ENCODE measurements around the gene CAPS2.
"Not testable (repeated sequence)": the region's sequence is repeated elsewhere in the genome, so short reads cannot be mapped to it uniquely, and the experiment has no call there.

Gene CAPS2

GRCh38 chr12:75329918-75330826 lies at the start of gene CAPS2:
Gene CAPS2 (minus strand): TSS chr12:75330324. CDS start chr12:75326498, 3,826 bp downstream.
- DNase-seq, result peak; percentile 47

DNA sequence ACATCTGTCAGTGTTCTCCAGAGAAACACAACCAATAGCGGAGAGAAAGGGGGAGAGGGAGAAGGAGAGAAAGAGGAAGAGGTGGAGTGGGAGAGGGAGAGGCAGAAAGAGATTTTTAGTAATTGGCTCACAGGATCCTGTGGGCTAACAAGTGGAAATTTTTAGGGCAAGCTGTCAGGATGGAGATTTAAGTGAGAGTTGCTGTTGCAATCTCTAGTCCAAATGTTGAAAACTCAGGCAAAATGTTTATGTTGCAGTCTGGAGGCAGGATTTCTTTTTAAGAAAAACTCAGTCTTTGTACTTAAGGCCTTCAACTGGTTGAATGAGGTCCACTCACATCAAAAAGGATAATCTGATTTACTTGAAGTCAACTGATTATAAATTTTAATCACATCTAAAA lies 48.2 kb upstream of the CAPS2 start:
- no peak for DNase-seq

DNA sequence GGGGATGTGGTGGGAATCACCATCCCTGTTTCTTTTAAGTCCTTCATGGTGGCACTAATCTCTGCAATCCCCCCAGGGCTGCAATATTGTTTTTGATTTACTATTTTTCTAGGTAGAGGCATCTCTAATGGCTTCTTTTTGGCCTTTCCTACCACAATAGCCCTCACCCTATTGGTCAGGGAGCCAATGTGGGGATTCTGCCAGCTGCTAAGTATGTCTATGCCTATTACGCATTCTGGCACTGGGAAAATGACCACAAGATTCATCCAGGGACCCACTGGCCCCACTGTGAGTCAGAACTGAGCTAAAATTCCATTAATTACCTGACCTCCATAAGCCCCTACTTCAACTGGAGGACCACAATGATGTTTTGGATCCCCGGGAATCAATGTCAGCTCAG lies 44.8 kb upstream of the CAPS2 start:
- DNase-seq, result no peak

GRCh38 chr12:75366629-75367028 lies 36.5 kb upstream of the CAPS2 start:
- DNase-seq, result no peak

- no peak for DNase-seq
These were observed 34.8 kb upstream of the CAPS2 start for GRCh38 chr12:75364919-75365318.

DNA sequence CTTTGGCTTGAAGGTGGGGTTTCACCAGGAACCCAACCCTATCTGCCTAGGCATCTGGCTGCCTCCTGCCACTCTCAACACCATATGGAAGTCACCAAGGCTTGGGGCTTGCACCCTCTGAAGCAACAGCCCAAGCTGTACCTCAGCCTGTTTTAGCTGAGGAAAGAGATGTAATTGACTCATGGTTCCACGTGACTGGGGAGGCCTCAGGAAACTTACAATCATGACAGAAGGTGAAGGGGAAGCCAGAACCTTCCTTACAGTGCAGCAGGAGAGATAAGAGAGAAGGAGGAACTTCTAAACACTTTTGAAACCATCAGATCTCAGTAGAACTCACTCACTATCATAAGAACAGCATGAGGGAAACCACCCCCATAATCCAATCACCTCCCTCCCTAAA lies 31.3 kb upstream of the CAPS2 start:
- DNase-seq, result no peak

DNA sequence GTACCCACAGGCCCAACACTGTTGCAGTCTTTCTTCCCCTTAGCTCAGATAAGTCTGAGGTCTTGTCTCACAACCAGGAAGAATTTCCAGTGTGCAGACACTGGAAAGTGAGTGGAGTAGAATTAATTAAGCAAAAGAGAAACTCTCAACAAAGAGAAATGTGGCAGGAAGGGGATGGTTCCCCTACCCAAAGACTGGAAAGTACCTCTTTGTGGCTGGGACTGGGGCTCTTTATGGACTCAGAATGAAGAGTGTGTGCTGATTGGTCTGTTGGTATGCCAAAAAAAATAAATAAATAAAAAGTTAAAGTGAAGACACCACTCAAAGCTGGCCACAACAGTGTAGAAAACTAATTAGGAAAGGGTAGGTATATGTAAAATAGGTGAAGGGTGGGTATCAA lies 30.8 kb upstream of the CAPS2 start:
- no peak for DNase-seq

GRCh38 chr12:75354011-75354410 lies 23.9 kb upstream of the CAPS2 start:
- DNase-seq, result no peak

DNA sequence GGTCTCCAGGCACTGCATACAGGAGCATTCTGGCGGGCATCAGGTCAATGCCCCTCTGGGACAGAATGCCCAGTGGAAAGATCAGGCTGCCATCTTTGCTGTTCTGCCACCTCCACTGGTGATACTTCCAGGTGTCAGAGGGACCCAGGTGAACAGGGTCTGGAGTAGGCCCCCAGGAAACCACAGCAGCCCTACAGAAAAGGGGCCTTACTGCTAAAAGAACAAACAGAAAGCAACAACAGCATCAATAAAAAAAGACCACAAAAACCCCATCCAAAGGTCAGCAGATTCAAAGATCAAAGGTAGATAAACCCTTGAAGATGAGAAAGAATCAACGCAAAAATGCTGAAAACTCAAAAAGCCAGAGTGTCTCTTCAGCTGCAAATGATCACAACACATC lies 20.3 kb upstream of the CAPS2 start:
- no peak for DNase-seq

DNA sequence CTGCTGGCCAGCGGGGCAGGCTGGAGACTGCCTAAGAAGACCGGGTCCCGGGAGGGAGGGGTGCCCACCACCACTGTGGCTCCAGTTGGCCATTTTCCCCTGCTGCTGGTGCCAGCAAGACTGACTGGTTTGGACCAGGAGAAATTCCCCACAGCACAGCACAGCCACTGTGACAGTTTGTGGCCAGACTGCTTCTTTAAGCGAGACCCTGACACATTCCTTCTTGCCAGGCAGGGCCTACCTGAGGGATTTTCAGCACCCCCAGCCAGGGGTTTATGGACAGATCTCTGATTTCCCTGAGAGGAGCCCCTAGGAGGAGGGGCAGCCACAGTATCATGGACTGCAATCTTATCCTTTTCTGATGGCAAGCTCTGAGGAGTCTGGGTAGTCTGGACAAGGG lies 19.8 kb upstream of the CAPS2 start:
- DNase-seq, result no peak

DNA sequence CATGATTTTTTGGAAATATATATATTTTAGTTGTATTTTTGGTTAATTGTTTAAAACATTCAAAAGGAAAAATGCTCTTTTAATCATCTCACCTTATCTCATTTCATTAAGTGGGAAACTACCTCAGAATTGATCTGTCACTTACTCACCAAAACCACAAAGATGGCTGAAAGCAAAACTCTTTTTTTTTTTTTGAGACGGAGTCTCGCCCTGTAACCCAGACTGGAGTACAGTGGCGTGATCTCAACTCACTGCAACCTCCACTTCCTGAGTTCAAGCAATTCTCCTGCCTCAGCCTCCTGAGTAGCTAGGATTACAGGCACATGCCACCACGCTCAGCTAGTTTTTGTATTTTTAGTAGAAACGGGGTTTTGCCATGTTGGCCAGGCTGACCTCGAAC lies 16.1 kb upstream of the CAPS2 start:
- DNase-seq, result not testable (repeated sequence)

GRCh38 chr12:75345531-75345930 lies 15.4 kb upstream of the CAPS2 start:
- no peak for DNase-seq

DNA sequence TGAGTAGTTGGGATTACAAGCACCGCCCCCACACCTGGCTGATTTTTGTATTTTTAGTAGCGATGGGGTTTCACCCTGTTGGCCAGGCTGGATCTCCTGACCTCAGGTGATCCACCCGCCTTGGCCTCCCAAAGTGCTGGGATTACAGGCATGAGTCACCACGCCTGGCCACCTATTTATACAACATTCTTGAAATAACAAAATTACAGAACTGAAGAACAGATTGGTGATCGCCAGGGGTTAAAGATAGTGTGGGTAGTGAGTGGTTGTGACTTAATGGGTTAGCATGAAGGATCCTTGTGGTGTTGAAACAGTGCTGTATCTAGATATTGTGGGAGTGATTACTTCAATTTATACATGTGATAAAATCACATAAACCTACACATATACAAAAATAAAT lies 11.7 kb upstream of the CAPS2 start:
- DNase-seq, result no peak

- DNase-seq, result no peak
These were observed 7.8 kb upstream of the CAPS2 start for GRCh38 chr12:75337905-75338304.

- DNase-seq, result peak; percentile 83
These were observed 4.4 kb upstream of the CAPS2 start, which contains the start of gene GLIPR1L1 for GRCh38 chr12:75334384-75335030. Gene GLIPR1L1 (plus strand): TSS chr12:75334670. CDS start chr12:75334729, 59 bp downstream.

- no peak for DNase-seq
These were observed 2.5 kb downstream of the CAPS2 start for GRCh38 chr12:75327642-75328041.

- DNase-seq, result no peak
These were observed 6.5 kb downstream of the CAPS2 start for GRCh38 chr12:75323663-75324062.

DNA sequence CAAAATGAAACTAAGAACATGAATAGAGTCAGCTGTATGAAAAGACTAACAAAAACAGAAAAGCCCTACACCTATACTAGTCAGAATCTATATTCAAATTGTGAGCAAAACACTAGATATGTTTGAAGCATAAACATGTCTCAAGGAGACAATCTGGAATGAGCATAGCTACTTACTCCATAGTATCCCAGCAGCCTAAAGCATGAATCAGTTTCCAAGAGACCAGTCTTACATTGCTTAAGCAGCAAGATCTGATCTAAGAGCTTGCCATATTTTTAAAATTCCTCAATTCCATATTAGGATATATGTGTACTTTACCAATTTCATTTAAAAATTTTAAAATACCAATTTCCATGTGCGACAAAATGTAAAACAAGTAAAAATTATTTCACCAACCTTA lies 7.7 kb downstream of the CAPS2 start:
- DNase-seq, result no peak

DNA sequence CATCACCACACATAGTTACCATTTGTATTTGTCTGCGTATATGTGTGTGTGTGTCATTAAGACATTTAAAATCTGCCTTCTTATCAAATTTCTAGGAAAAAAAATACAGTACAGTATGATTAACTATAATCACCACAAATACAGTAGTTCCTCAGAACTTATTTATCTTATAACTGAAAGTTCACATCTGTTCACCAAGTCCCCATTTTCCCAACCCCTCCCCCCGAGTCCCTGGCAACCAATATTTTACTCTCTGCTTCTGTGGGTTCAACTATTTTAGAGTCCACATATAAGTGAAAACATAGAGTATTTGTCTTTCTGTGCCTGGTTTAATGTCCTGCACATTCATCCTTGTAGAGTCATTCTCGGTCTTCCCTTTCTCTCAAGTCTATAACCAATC lies 12.3 kb downstream of the CAPS2 start:
- no peak for DNase-seq

DNA sequence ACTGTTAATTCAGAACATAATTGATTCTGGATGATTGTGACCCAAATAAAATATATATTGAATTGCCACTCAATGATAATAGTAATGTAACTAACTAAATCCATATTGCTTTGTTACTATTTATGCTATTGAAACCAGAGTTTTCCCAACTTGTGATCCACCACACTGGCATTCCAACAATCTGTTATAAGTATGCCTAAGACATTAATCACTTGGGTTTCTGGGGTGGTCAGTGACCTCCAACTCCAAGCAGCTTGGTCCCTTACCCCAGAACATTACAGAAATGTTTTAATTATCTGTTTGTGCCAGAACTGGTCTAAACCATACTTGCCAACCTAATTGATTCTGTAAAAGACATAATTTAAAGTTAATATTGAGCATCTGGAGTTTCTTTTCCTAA lies 14.6 kb downstream of the CAPS2 start:
- DNase-seq, result no peak

GRCh38 chr12:75311369-75311768 lies 18.8 kb downstream of the CAPS2 start:
- no peak for DNase-seq

DNA sequence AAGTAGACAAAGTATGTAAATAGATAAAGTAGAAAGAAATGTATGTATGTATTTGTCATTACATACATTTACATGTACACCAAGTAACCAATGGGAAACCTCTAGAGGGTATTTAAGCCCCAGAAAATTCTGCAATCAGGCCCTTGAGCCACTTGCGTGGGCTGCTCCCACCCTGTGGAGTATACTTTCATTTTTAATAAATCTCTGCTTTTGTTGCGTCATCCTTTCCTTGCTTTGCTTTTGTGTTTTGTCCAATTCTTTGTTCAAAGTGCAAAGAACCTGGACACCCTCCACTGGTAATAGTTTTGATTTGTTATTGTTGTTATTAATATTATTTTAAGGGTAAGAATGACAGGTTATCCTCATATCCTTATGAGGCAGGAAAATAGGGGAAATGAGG lies 21.8 kb downstream of the CAPS2 start:
- DNase-seq, result no peak

- DNase-seq, result no peak
These were observed 24.5 kb downstream of the CAPS2 start for GRCh38 chr12:75305412-75306332.
